HEK293 (cell line): ENCODE results near the gene RNF151.

Source experiments
- ATF2 ChIP-seq: fragments of 450-650 bp; formaldehyde crosslinking; IDR thresholded peaks from 2 replicates; pipeline ENCODE4 v1.5.1; 2016; ENCODE audit warnings: missing biosample characterization, missing genetic modification characterization, low read depth
- CTCF ChIP-seq: fragments of 450-650 bp; formaldehyde crosslinking; IDR thresholded peaks from 2 replicates; pipeline ENCODE4 v1.5.1; 2016; ENCODE audit warnings: missing biosample characterization, missing genetic modification characterization
- GFI1B ChIP-seq: fragments of 450-650 bp; formaldehyde crosslinking; IDR thresholded peaks from 2 replicates; pipeline ENCODE4 v1.5.1; 2016; ENCODE audit warnings: missing biosample characterization, missing genetic modification characterization
- PATZ1 ChIP-seq: fragments of 450-650 bp; formaldehyde crosslinking; IDR thresholded peaks from 2 replicates; pipeline ENCODE4 v1.5.1; 2016; ENCODE audit warnings: missing biosample characterization, missing genetic modification characterization
- PBX3 ChIP-seq: sonication (generic); formaldehyde crosslinking; IDR thresholded peaks from 2 replicates; pipeline ENCODE4 v1.8.1; 2022; ENCODE audit warnings: mild to moderate bottlenecking, moderate library complexity, missing genetic modification reagents
- ZNF274 ChIP-seq, 2 experiments: fragments of 200-500 bp in 1 of 2; fragments of 450-650 bp in 1 of 2; sonication (Bioruptor generic) in 1 of 2; formaldehyde crosslinking in 1 of 2; IDR thresholded peaks; 2 replicates each; pipeline versions ENCODE4 v1.5.1 to v1.6.1; 2014 to 2016; ENCODE audit warnings: borderline replicate concordance in 1 of 2, inconsistent platforms in 1 of 2, low read length in 1 of 2, missing biosample characterization in 1 of 2, missing genetic modification characterization in 1 of 2
- ZNF302 ChIP-seq: fragments of 450-650 bp; formaldehyde crosslinking; IDR thresholded peaks from 2 replicates; pipeline ENCODE4 v1.5.1; 2016; ENCODE audit warnings: missing biosample characterization, missing genetic modification characterization, low read depth
- ZNF324 ChIP-seq: fragments of 450-650 bp; formaldehyde crosslinking; IDR thresholded peaks from 2 replicates; pipeline ENCODE4 v1.5.1; 2016; ENCODE audit warnings: missing biosample characterization, missing genetic modification characterization
- ZNF585B ChIP-seq: fragments of 450-650 bp; formaldehyde crosslinking; IDR thresholded peaks from 2 replicates; pipeline ENCODE4 v1.5.1; 2016; ENCODE audit warnings: missing biosample characterization, missing genetic modification characterization
- ZNF626 ChIP-seq: fragments of 450-650 bp; sonication (Bioruptor Pico); formaldehyde crosslinking; IDR thresholded peaks from 2 replicates; pipeline ENCODE4 v1.5.1; 2018; ENCODE audit warnings: missing biosample characterization, missing genetic modification characterization, inconsistent platforms
- ZSCAN23 ChIP-seq: fragments of 450-650 bp; formaldehyde crosslinking; IDR thresholded peaks from 2 replicates; pipeline ENCODE4 v1.5.1; 2016; ENCODE audit warnings: missing biosample characterization, missing genetic modification characterization

GRCh38 chr16:1919327-1919998 is 47.2 kb upstream of the RNF151 start:
- TF ChIP-seq ZNF324 (tag by site-specific recombination) (no peak), ZNF274 (IDR thresholded peaks at IDR 0.05; ENCODE audit: low read length) (no peak), ZNF274 (tag by site-specific recombination; IDR thresholded peaks at IDR 0.05; ENCODE audit: borderline replicate concordance) (no peak), GFI1B (no peak), PATZ1 (tag by site-specific recombination) (no peak), ZSCAN23 (no peak), ZNF302 (tag by site-specific recombination) (no peak), CTCF (tag by site-specific recombination) (no peak), ZNF626 (tag by site-specific recombination) (no peak), ZNF585B (no peak), PBX3 (CRISPR knock-in tag) (no peak), ATF2 (tag by site-specific recombination) (no peak)
